DND-41 (cell line): ENCODE results near the gene DYNLRB1.

Source experiments
- ATAC-seq: fragments of 200-7000 bp; cut with Tn5 transposase; 3 replicates; pipeline ENCODE4 v1.9.1; 2021; ENCODE audit warnings: low read depth; ENCODE audit not compliant: insufficient read depth
- DNase-seq: peaks from one replicate; pipeline ENCODE4 v3.0.0-alpha.2; 2020
- H2AFZ ChIP-seq: 2 replicates; pipeline ENCODE4 v1.6.0; 2012; ENCODE audit warnings: low read depth, low read length
- H3K27ac ChIP-seq: 2 replicates; pipeline ENCODE4 v1.5.1; 2012; ENCODE audit warnings: low read length, inconsistent platforms
- H3K27me3 ChIP-seq: fragments of 200-600 bp; sonication (generic); 2 replicates; pipeline ENCODE4 v1.6.0; 2012; ENCODE audit warnings: low read length, mild to moderate bottlenecking, inconsistent platforms; ENCODE audit not compliant: insufficient read depth, poor library complexity
- H3K36me3 ChIP-seq: 2 replicates; pipeline ENCODE4 v1.5.1; 2012; ENCODE audit warnings: low read length, inconsistent platforms; ENCODE audit not compliant: insufficient read depth
- H3K4me1 ChIP-seq: 2 replicates; pipeline ENCODE4 v1.5.1; 2012; ENCODE audit warnings: mild to moderate bottlenecking, low read length; ENCODE audit not compliant: insufficient read depth
- H3K4me2 ChIP-seq: 2 replicates; pipeline ENCODE4 v1.6.0; 2012; ENCODE audit warnings: mild to moderate bottlenecking, moderate library complexity, low read length, inconsistent platforms; ENCODE audit not compliant: insufficient read depth
- H3K4me3 ChIP-seq, 2 experiments: fragments of 200-600 bp in 1 of 2; shearing (Covaris generic) in 1 of 2; 2 replicates each; pipeline ENCODE4 v1.5.1; 2012 to 2016; ENCODE audit warnings: inconsistent platforms in 2 of 2, low read length in 2 of 2, mild to moderate bottlenecking in 2 of 2, low read depth in 1 of 2, moderate library complexity in 1 of 2
- H3K79me2 ChIP-seq: 2 replicates; pipeline ENCODE4 v1.6.0; 2012; ENCODE audit warnings: low read length, inconsistent platforms; ENCODE audit not compliant: insufficient read depth
- H3K9ac ChIP-seq: 2 replicates; pipeline ENCODE4 v1.6.0; 2012; ENCODE audit warnings: low read depth, mild to moderate bottlenecking, inconsistent platforms, low read length, moderate library complexity
- H3K9me3 ChIP-seq: 2 replicates; pipeline ENCODE4 v1.5.1; 2012; ENCODE audit warnings: low read length, moderate library complexity, mild to moderate bottlenecking, inconsistent platforms; ENCODE audit not compliant: insufficient read depth, severe bottlenecking
- H4K20me1 ChIP-seq: 2 replicates; pipeline ENCODE4 v1.6.0; 2012; ENCODE audit warnings: low read length; ENCODE audit not compliant: insufficient read depth
- CTCF ChIP-seq: IDR thresholded peaks from 2 replicates; pipeline ENCODE4 v1.5.1; 2012; ENCODE audit warnings: borderline replicate concordance, low read length, moderate library complexity, mild to moderate bottlenecking; ENCODE audit not compliant: poor library complexity, severe bottlenecking; ENCODE audit errors: extremely low read depth
- EZH2 ChIP-seq: IDR thresholded peaks from 3 replicates; pipeline ENCODE4 v1.6.1; 2012; ENCODE audit warnings: borderline replicate concordance, low read depth, mild to moderate bottlenecking, moderate library complexity, low read length, inconsistent platforms; ENCODE audit not compliant: severe bottlenecking

The DYNLRB1 gene

GRCh38 chr20:34582911-34583310, 66.7 kb downstream of the DYNLRB1 start:
- TF ChIP-seq CTCF (no peak), EZH2 (no peak)
- Histone ChIP-seq H3K27me3 (no peaks in the 10 kb centered on the region), H3K79me2 (no peaks in the 10 kb centered on the region), H4K20me1 (no peaks in the 10 kb centered on the region), H3K9me3 (no peaks in the 10 kb centered on the region), H3K36me3 (peaks cover 91% of the 10 kb centered on the region), H2AFZ (no peak overlapping the region), H3K4me3 (no peak overlapping the region), H3K9ac (no peak overlapping the region), H3K4me1 (no peaks in the 10 kb centered on the region), H3K27ac (no peak overlapping the region), H3K4me2 (no peak overlapping the region)
- ATAC-seq (no peak), DNase-seq (no peak)

- DNase-seq (no peak), ATAC-seq (no peak)
- Histone ChIP-seq H3K27ac (no peak overlapping the region), H3K4me1 (no peaks in the 10 kb centered on the region), H2AFZ (no peak overlapping the region), H3K4me2 (no peak overlapping the region), H4K20me1 (no peaks in the 10 kb centered on the region), H3K9ac (no peak overlapping the region), H3K79me2 (no peaks in the 10 kb centered on the region), H3K4me3 (no peak overlapping the region), H3K27me3 (no peaks in the 10 kb centered on the region), H3K9me3 (no peaks in the 10 kb centered on the region), H3K36me3 (peaks cover 92% of the 10 kb centered on the region)
- no peak for TF ChIP-seq CTCF
- TF ChIP-seq EZH2, result no peak
Observed at GRCh38 chr20:34583544-34583943, 67.3 kb downstream of the DYNLRB1 start.

- no peak overlapping the region for H3K4me2 ChIP-seq
- no peaks in the 10 kb centered on the region for H4K20me1 ChIP-seq
- H3K9me3 ChIP-seq, result no peaks in the 10 kb centered on the region
- H3K36me3 ChIP-seq, result peaks cover 80% of the 10 kb centered on the region
- H2AFZ ChIP-seq, result no peak overlapping the region
- no peaks in the 10 kb centered on the region for H3K4me1 ChIP-seq
- DNase-seq, result no peak
- TF ChIP-seq EZH2 (no peak), CTCF (no peak)
- no peak overlapping the region for H3K9ac ChIP-seq
- H3K27ac ChIP-seq, result no peak overlapping the region
- no peak for ATAC-seq
- H3K27me3 ChIP-seq, result no peaks in the 10 kb centered on the region
- H3K4me3 ChIP-seq, result no peak overlapping the region
- H3K79me2 ChIP-seq, result no peaks in the 10 kb centered on the region
Observed at GRCh38 chr20:34585019-34585418, 68.8 kb downstream of the DYNLRB1 start.
